ENCODE data around the gene FAM72A. TPM values are rescaled to one million over a fixed set of nuclear protein-coding genes. Genes with fewer than 3 reads are reported as not detected.
"Not testable (repeated sequence)": the region's sequence is repeated elsewhere in the genome, so short reads cannot be mapped to it uniquely, and the experiment has no call there.

Gene FAM72A
- total RNA-seq, 4 donors from 2014 or later, result 0.82 TPM; not detected in 3

DNA sequence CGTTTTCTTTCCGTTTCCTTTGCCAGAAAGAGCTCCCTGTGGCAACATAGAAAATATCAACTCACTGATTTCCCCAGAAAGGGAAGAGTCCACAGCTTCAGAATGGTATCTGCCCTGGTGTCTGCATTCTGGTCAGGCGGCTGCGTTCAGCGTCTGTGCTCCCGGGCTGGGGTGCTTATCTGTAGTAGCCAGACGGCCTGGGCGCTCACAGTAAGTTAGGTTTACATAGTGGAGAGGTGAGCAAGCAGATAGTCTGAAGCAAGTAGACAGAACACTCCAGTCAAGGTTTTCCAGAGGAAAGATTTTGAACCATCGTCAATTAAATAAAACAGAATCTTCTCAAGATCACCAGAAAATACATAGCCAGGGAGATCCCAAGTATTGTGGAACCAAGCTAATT lies 29.4 kb upstream of the FAM72A start:
- H3K27ac ChIP-seq; intact Hi-C loops (cut with DNase I; ENCODE audit: low total_unique reads); H3K9me3 ChIP-seq; H3K36me3 ChIP-seq; in situ Hi-C loops (cut with MboI; ENCODE audit: low pct_ligation_motif_present in 1 of 4, low pct_unique_long_range_greater_than_20kb in 1 of 4, low sequenced_read_pairs in 3 of 4); H3K4me1 ChIP-seq; H3K4me3 ChIP-seq; DNase-seq; H3K27me3 ChIP-seq: not testable (repeated sequence)
- 98% methylated on average over 6 of the region's 9 CpGs; no CpG with 5 or more reads in 1 of the 2 donors for WGBS, 2 donors (ENCODE audit: low coverage in 1 of 2)

DNA sequence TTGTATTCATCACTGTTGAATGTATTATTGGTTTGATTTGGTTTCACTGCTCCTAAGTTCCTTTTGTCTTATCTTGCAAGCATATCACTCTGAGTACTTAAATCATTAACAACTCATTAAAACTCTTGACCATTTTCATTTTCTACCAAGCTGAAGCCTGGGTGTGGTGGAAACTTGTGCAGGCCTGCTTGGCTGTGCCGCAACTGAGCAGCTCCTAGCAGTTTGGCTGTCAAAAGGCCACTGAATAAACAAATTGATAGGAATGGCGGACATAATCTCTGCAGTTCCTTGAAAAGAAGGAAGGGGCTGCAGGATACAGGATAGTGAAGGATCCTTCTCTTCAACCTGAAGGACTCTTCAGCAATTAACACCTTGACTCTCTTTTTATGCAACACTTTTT lies 26.6 kb upstream of the FAM72A start:
- in situ Hi-C loops (cut with MboI; ENCODE audit: low pct_ligation_motif_present in 1 of 4, low pct_unique_long_range_greater_than_20kb in 1 of 4, low sequenced_read_pairs in 3 of 4); H3K36me3 ChIP-seq; H3K27ac ChIP-seq; H3K9me3 ChIP-seq; H3K4me3 ChIP-seq; H3K4me1 ChIP-seq; DNase-seq; H3K27me3 ChIP-seq; intact Hi-C loops (cut with DNase I; ENCODE audit: low total_unique reads): not testable (repeated sequence)
- 84% methylated on average over 2 of the region's 2 CpGs; no CpG with 5 or more reads in 1 of the 2 donors for WGBS, 2 donors (ENCODE audit: low coverage in 1 of 2)

GRCh38 chr1:206226886-206227285 lies 24.2 kb upstream of the FAM72A start:
- DNase-seq; H3K36me3 ChIP-seq; in situ Hi-C loops (cut with MboI; ENCODE audit: low pct_ligation_motif_present in 1 of 4, low pct_unique_long_range_greater_than_20kb in 1 of 4, low sequenced_read_pairs in 3 of 4); H3K9me3 ChIP-seq; H3K27ac ChIP-seq; H3K27me3 ChIP-seq; H3K4me1 ChIP-seq; H3K4me3 ChIP-seq; intact Hi-C loops (cut with DNase I; ENCODE audit: low total_unique reads): not testable (repeated sequence)
- 85% methylated on average over 4 of the region's 5 CpGs; no CpG with 5 or more reads in 1 of the 2 donors for WGBS, 2 donors (ENCODE audit: low coverage in 1 of 2)

GRCh38 chr1:206225386-206225785 lies 22.7 kb upstream of the FAM72A start:
- in situ Hi-C loops (cut with MboI; ENCODE audit: low pct_ligation_motif_present in 1 of 4, low pct_unique_long_range_greater_than_20kb in 1 of 4, low sequenced_read_pairs in 3 of 4), result not testable (repeated sequence)

DNA sequence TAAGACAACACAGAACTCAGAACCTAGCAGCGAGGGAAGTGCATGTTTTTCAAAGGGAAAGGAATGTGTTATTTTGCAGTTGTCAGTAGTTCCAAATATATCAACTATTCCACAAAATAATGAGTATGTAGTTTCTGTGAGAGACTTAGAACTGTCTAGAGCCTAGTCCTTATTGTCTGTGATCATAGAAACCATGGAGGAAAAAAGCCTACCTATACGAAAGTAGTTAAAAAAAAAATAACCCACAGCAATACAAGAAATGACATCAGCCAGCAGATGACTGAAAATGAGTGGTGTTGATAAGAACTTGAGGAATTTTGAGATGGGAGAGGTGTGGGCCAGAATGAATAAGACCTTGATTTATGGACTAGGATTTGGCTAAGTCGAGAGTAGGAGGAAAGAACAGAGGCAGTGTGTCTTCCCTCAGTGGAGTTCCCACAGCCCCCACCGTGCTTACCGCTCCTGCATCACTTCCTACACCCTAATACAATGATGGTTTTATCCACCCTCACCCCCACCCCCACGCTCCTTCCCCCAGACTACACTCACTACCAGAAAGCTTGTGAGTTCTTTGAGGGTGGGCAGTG lies 21.6 kb upstream of the FAM72A start:
- H3K27ac ChIP-seq; H3K36me3 ChIP-seq; H3K4me1 ChIP-seq; in situ Hi-C loops (cut with MboI; ENCODE audit: low pct_ligation_motif_present in 1 of 4, low pct_unique_long_range_greater_than_20kb in 1 of 4, low sequenced_read_pairs in 3 of 4); DNase-seq; H3K9me3 ChIP-seq; H3K4me3 ChIP-seq; H3K27me3 ChIP-seq; intact Hi-C loops (cut with DNase I; ENCODE audit: low total_unique reads): not testable (repeated sequence)
- WGBS, 2 donors (ENCODE audit: low coverage in 1 of 2), result 78 to 100% methylated on average over 1 to 2 of the region's 6 CpGs

More at GRCh38 chr1:206225386-206225785, 22.7 kb upstream of the FAM72A start:
- H3K27me3 ChIP-seq; H3K27ac ChIP-seq; H3K4me3 ChIP-seq; DNase-seq; H3K9me3 ChIP-seq; H3K36me3 ChIP-seq; H3K4me1 ChIP-seq; intact Hi-C loops (cut with DNase I; ENCODE audit: low total_unique reads): not testable (repeated sequence)
- WGBS, 2 donors (ENCODE audit: low coverage in 1 of 2), result 89% methylated on average over 4 of the region's 4 CpGs; no CpG with 5 or more reads in 1 of the 2 donors

- intact Hi-C loops (cut with DNase I; ENCODE audit: low total_unique reads); H3K4me3 ChIP-seq; H3K9me3 ChIP-seq; in situ Hi-C loops (cut with MboI; ENCODE audit: low pct_ligation_motif_present in 1 of 4, low pct_unique_long_range_greater_than_20kb in 1 of 4, low sequenced_read_pairs in 3 of 4); H3K4me1 ChIP-seq; H3K27me3 ChIP-seq; DNase-seq; H3K27ac ChIP-seq; H3K36me3 ChIP-seq: not testable (repeated sequence)
- no CpG with 5 or more reads among the region's 4 CpGs for WGBS, 2 donors (ENCODE audit: low coverage in 1 of 2)
Measured at GRCh38 chr1:206221585-206221984, 18.9 kb upstream of the FAM72A start.

- intact Hi-C loops (cut with DNase I; ENCODE audit: low total_unique reads); H3K9me3 ChIP-seq; H3K36me3 ChIP-seq; H3K4me3 ChIP-seq; H3K4me1 ChIP-seq; DNase-seq; H3K27me3 ChIP-seq; H3K27ac ChIP-seq; in situ Hi-C loops (cut with MboI; ENCODE audit: low pct_ligation_motif_present in 1 of 4, low pct_unique_long_range_greater_than_20kb in 1 of 4, low sequenced_read_pairs in 3 of 4): not testable (repeated sequence)
- WGBS, 2 donors (ENCODE audit: low coverage in 1 of 2), result 69 to 86% methylated on average over 4 of the region's 4 CpGs
Measured at GRCh38 chr1:206220332-206221000, 17.8 kb upstream of the FAM72A start.

- intact Hi-C loops (cut with DNase I; ENCODE audit: low total_unique reads); H3K27me3 ChIP-seq; DNase-seq; H3K36me3 ChIP-seq; H3K4me3 ChIP-seq; H3K4me1 ChIP-seq; H3K9me3 ChIP-seq; in situ Hi-C loops (cut with MboI; ENCODE audit: low pct_ligation_motif_present in 1 of 4, low pct_unique_long_range_greater_than_20kb in 1 of 4, low sequenced_read_pairs in 3 of 4); H3K27ac ChIP-seq: not testable (repeated sequence)
- WGBS, 2 donors (ENCODE audit: low coverage in 1 of 2), result 81% methylated on average over 5 of the region's 13 CpGs; no CpG with 5 or more reads in 1 of the 2 donors
Measured at GRCh38 chr1:206219514-206220331, 17.1 kb upstream of the FAM72A start.

GRCh38 chr1:206218765-206219164 lies 16.1 kb upstream of the FAM72A start:
- H3K27me3 ChIP-seq; in situ Hi-C loops (cut with MboI; ENCODE audit: low pct_ligation_motif_present in 1 of 4, low pct_unique_long_range_greater_than_20kb in 1 of 4, low sequenced_read_pairs in 3 of 4); H3K27ac ChIP-seq; H3K36me3 ChIP-seq; DNase-seq; intact Hi-C loops (cut with DNase I; ENCODE audit: low total_unique reads); H3K4me3 ChIP-seq; H3K4me1 ChIP-seq; H3K9me3 ChIP-seq: not testable (repeated sequence)
- WGBS, 2 donors (ENCODE audit: low coverage in 1 of 2), result no CpG with 5 or more reads among the region's 2 CpGs

DNA sequence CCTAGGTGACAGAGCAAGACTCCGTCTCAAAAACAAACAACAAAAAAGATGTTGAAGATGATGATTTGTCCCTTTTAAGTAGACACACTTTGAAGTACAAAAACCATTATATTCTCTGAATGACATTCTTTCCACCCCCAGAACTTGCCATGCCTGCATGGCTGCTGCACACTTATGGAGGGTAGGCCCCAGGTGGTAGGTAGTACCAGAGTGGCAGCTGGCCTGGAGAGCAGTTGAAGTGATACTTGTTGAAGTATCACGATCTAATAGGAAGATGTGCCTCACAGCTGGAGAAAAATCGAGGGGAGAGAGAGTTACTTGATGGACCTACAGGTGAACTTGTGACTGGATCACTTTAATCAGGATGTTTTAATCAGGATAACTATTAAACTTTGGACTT lies 15.6 kb upstream of the FAM72A start:
- H3K27me3 ChIP-seq; H3K9me3 ChIP-seq; H3K36me3 ChIP-seq; H3K4me1 ChIP-seq; H3K4me3 ChIP-seq; intact Hi-C loops (cut with DNase I; ENCODE audit: low total_unique reads); in situ Hi-C loops (cut with MboI; ENCODE audit: low pct_ligation_motif_present in 1 of 4, low pct_unique_long_range_greater_than_20kb in 1 of 4, low sequenced_read_pairs in 3 of 4); H3K27ac ChIP-seq; DNase-seq: not testable (repeated sequence)
- 89% methylated on average over 2 of the region's 3 CpGs; no CpG with 5 or more reads in 1 of the 2 donors for WGBS, 2 donors (ENCODE audit: low coverage in 1 of 2)
